Loucy (cell line): ENCODE measurements around the gene SFTPA2.
"Not testable (repeated sequence)": the region's sequence is repeated elsewhere in the genome, so short reads cannot be mapped to it uniquely, and the experiment has no call there.

Experiments
- H2AFZ ChIP-seq: fragments of 200-600 bp; sonication (generic); 2 replicates; pipeline ENCODE4 v1.6.0; 2016; ENCODE audit warnings: antibody characterized with exemption, mild to moderate bottlenecking, low read length, moderate library complexity
- H3F3A ChIP-seq: fragments of 200-600 bp; 2 replicates; pipeline ENCODE4 v1.6.0; 2016; ENCODE audit warnings: antibody characterized with exemption, low read depth, mild to moderate bottlenecking
- H3K27me3 ChIP-seq: fragments of 200-600 bp; sonication (generic); 2 replicates; pipeline ENCODE4 v1.6.1; 2014; ENCODE audit warnings: low read length, mild to moderate bottlenecking; ENCODE audit not compliant: insufficient read depth, poor library complexity, severe bottlenecking
- H3K36me3 ChIP-seq: fragments of 200-600 bp; sonication (generic); 2 replicates; pipeline ENCODE4 v1.6.1; 2016; ENCODE audit warnings: low read length; ENCODE audit not compliant: insufficient read depth
- H3K4me1 ChIP-seq: fragments of 200-600 bp; sonication (generic); 2 replicates; pipeline ENCODE4 v1.5.1; 2014; ENCODE audit warnings: low read length, mild to moderate bottlenecking; ENCODE audit not compliant: insufficient read depth, poor library complexity, severe bottlenecking
- H3K4me2 ChIP-seq: fragments of 200-600 bp; sonication (generic); 2 replicates; pipeline ENCODE4 v1.6.0; 2014; ENCODE audit warnings: antibody characterized with exemption, low read length, low read depth, mild to moderate bottlenecking; ENCODE audit not compliant: poor library complexity, severe bottlenecking
- H3K4me3 ChIP-seq: fragments of 200-600 bp; sonication (generic); 2 replicates; pipeline ENCODE4 v1.5.1; 2014; ENCODE audit warnings: low read length, mild to moderate bottlenecking, mixed read lengths; ENCODE audit not compliant: poor library complexity, severe bottlenecking
- H3K79me2 ChIP-seq: fragments of 200-600 bp; sonication (generic); 2 replicates; pipeline ENCODE4 v1.6.1; 2014; ENCODE audit warnings: low read length; ENCODE audit not compliant: insufficient read depth
- H3K9ac ChIP-seq: fragments of 200-600 bp; sonication (generic); 2 replicates; pipeline ENCODE4 v1.6.0; 2014; ENCODE audit warnings: mild to moderate bottlenecking, low read depth, low read length, moderate library complexity; ENCODE audit not compliant: poor library complexity, severe bottlenecking
- H3K9me2 ChIP-seq: fragments of 200-600 bp; sonication (generic); replicated peaks from 2 replicates; pipeline ENCODE4 v1.6.1; 2016; ENCODE audit warnings: low read depth, low read length, mixed read lengths
- H3K9me3 ChIP-seq: fragments of 200-600 bp; sonication (generic); 2 replicates; pipeline ENCODE4 v1.6.1; 2014; ENCODE audit warnings: mild to moderate bottlenecking, antibody characterized with exemption, low read length, low read depth; ENCODE audit not compliant: insufficient read depth
- H4K20me1 ChIP-seq: fragments of 200-600 bp; sonication (generic); 2 replicates; pipeline ENCODE4 v1.6.0; 2014; ENCODE audit warnings: antibody characterized with exemption, low read length, mild to moderate bottlenecking; ENCODE audit not compliant: insufficient read depth, poor library complexity, severe bottlenecking
- EZH2phosphoT487 ChIP-seq: fragments of 200-600 bp; IDR thresholded peaks from 2 replicates; pipeline ENCODE4 v1.6.1; 2018; ENCODE audit warnings: antibody characterized with exemption, mild to moderate bottlenecking, moderate library complexity, borderline replicate concordance
- TF ChIP-seq, protein P1 (sequence below): fragments of 200-600 bp; sonication (generic); conservative IDR thresholded peaks from 2 replicates; pipeline ENCODE4 v1.5.1; 2014; ENCODE audit warnings: mild to moderate bottlenecking, antibody characterized with exemption, low read length

SFTPA2 gene

DNA sequence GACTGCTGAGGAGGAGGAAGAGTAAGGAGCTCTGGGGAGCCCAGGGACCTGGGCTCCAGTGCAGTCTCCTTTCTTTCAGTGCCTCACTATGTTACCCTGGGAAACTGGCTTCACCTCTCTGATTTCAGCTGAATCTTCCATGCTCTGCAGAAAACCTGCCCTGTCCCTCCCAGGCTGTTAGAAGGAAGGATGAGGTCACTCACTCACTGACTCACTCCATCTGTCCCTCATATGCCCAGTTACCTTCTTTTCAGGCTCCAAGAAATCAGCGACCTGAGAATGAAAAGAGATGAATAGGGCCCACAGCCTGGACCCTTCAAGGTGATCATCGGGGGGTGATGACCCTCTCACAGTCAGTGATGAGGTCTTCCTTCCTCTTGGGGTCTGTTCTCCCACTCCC, 481 bp downstream of the SFTPA2 start:
- H3F3A ChIP-seq, result no peaks in the 10 kb centered on the region
- H3K9me3 ChIP-seq, result no peaks in the 10 kb centered on the region
- no peak overlapping the region for H3K4me3 ChIP-seq
- no peaks in the 10 kb centered on the region for H3K36me3 ChIP-seq
- no peaks in the 10 kb centered on the region for H4K20me1 ChIP-seq
- H3K79me2 ChIP-seq, result no peaks in the 10 kb centered on the region
- H3K4me2 ChIP-seq, result no peak overlapping the region
- TF ChIP-seq, protein P1, sequence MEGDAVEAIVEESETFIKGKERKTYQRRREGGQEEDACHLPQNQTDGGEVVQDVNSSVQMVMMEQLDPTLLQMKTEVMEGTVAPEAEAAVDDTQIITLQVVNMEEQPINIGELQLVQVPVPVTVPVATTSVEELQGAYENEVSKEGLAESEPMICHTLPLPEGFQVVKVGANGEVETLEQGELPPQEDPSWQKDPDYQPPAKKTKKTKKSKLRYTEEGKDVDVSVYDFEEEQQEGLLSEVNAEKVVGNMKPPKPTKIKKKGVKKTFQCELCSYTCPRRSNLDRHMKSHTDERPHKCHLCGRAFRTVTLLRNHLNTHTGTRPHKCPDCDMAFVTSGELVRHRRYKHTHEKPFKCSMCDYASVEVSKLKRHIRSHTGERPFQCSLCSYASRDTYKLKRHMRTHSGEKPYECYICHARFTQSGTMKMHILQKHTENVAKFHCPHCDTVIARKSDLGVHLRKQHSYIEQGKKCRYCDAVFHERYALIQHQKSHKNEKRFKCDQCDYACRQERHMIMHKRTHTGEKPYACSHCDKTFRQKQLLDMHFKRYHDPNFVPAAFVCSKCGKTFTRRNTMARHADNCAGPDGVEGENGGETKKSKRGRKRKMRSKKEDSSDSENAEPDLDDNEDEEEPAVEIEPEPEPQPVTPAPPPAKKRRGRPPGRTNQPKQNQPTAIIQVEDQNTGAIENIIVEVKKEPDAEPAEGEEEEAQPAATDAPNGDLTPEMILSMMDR, result no peak
- no peak for TF ChIP-seq EZH2phosphoT487
- H3K27me3 ChIP-seq, result no peaks in the 10 kb centered on the region
- H2AFZ ChIP-seq, result no peak overlapping the region
- no peaks in the 10 kb centered on the region for H3K9me2 ChIP-seq
- H3K4me1 ChIP-seq, result no peaks in the 10 kb centered on the region
- no peak overlapping the region for H3K9ac ChIP-seq

DNA sequence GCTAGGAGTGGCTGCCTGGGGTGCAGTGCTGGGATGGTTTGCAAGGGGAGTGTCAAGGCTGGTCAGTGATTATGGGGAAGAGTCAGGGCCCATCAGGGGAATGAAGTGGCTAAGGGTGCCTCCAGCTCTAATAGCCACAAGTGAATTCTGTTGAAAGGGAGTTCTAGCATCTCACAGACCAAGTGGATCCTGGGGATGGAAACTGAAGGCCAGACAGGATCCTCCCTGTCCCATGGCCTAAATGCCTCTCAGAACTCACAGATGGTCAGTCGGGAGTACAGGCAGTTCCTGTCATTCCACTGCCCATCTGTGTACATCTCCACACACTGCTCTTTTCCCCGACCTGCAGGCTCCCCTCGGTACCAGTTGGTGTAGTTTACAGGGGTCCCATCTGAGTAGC, 3.2 kb downstream of the SFTPA2 start:
- not testable (repeated sequence) for H3K27me3 ChIP-seq, H4K20me1 ChIP-seq, H3K36me3 ChIP-seq, H3F3A ChIP-seq, H3K9me3 ChIP-seq, H3K4me3 ChIP-seq, H3K9me2 ChIP-seq, H3K79me2 ChIP-seq, H3K9ac ChIP-seq, H3K4me2 ChIP-seq, H2AFZ ChIP-seq, H3K4me1 ChIP-seq

DNA sequence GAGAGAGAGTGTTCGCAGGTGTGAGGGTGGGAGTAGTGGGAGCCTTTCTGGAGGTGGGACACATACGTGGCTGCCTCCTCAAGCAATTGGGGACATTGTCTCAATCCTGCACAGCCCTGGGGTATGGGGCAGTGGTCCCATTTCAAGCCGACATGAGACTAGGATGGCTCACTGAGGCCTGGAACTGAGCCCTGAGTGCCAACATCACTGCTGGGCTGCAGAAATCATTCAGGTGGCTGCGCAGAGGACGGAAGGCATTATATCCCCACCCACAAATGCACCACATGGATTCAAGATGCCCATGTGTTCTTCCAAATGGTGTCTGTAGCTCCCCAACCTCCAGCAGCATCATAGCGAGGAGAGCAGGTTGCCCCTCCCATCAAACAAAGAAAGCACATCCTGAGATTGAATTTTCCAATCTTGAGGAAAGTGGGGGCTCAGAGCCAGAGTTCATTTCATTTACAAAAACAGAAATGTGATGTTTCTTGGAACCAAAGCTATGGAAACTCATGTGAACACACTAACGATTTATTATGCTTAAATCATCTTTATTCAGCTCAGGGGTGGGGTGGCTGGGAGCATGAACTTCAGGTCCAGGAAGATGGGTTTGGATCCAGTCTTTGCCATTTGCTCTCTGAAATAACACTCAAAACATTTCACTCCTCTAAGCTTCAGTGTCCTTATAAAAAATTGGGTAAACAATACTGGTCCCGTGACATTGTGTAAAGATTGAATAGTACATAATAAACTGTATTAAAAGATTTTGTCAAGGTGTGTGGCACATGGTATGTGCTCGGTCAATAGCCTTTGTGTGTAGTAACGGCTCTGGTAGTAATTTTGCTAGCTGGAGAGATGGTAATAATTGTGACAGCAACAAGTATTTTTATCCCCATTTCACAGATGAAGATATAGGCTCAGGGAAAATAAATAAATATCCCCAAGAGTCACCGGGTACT, 4.6 kb downstream of the SFTPA2 start:
- Histone ChIP-seq H3K9ac (no peak overlapping the region), H3K27me3 (no peaks in the 10 kb centered on the region), H3K9me2 (no peaks in the 10 kb centered on the region), H4K20me1 (no peaks in the 10 kb centered on the region), H3K4me1 (no peaks in the 10 kb centered on the region), H3K36me3 (no peaks in the 10 kb centered on the region), H3K79me2 (no peaks in the 10 kb centered on the region), H2AFZ (no peak overlapping the region), H3K4me2 (no peak overlapping the region), H3F3A (no peaks in the 10 kb centered on the region), H3K4me3 (no peak overlapping the region), H3K9me3 (no peaks in the 10 kb centered on the region)
- no peak for TF ChIP-seq EZH2phosphoT487
- TF ChIP-seq, protein P1, result no peak

DNA sequence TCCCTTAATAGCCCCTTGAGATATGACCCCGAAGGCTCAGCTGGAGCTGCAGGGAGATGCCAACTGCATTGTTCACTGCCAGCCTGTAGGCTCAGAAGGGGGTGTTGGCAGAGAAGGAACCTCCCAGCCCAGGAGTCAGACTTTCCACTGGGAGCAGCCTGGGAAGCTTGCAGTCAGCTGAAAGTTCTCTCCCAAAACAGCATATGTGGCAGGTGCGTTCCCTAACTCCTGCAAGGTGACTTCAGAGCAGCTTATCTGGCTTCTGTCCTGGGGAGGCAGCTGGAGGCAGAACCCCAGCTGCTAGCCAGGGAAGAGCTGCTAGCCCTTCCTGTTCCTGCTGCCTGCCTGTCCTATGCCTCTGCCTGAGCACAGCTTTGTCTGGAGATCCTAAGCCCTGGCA, 8.1 kb downstream of the SFTPA2 start:
- no peaks in the 10 kb centered on the region for H3K4me1 ChIP-seq
- H2AFZ ChIP-seq, result no peak overlapping the region
- H3K9ac ChIP-seq, result no peak overlapping the region
- TF ChIP-seq, protein P1, result no peak
- TF ChIP-seq EZH2phosphoT487, result no peak
- H4K20me1 ChIP-seq, result no peaks in the 10 kb centered on the region
- H3K27me3 ChIP-seq, result no peaks in the 10 kb centered on the region
- no peaks in the 10 kb centered on the region for H3K79me2 ChIP-seq
- H3K9me3 ChIP-seq, result no peaks in the 10 kb centered on the region
- no peaks in the 10 kb centered on the region for H3K36me3 ChIP-seq
- no peaks in the 10 kb centered on the region for H3F3A ChIP-seq
- no peak overlapping the region for H3K4me2 ChIP-seq
- H3K4me3 ChIP-seq, result no peak overlapping the region
- H3K9me2 ChIP-seq, result no peaks in the 10 kb centered on the region
